Suprapubic skin (tissue), 4 donors: Measurements from ENCODE around the gene PSMD11. TPM values are rescaled to one million over a fixed set of nuclear protein-coding genes. Genes with fewer than 3 reads are reported as not detected.
A peak's percentile ranks its signal among the peaks of the same experiment; 100 is the strongest.

Experiments
- DNase-seq, 2 donors: peaks; one replicate each; pipeline ENCODE4 v3.0.0-alpha.2; 2019; ENCODE audit warnings: low spot score in 2 of 2
- H3K27ac ChIP-seq: fragments of 200-600 bp; sonication (generic); one replicate; pipeline ENCODE4 v1.5.1; 2019
- H3K27me3 ChIP-seq: fragments of 200-600 bp; sonication (generic); one replicate; pipeline ENCODE4 v1.5.1; 2019
- H3K36me3 ChIP-seq: fragments of 200-600 bp; sonication (generic); one replicate; pipeline ENCODE4 v1.5.1; 2019
- H3K4me1 ChIP-seq: fragments of 200-600 bp; sonication (generic); one replicate; pipeline ENCODE4 v1.5.1; 2019
- H3K4me3 ChIP-seq: fragments of 200-600 bp; sonication (generic); one replicate; pipeline ENCODE4 v1.5.1; 2019; ENCODE audit warnings: mild to moderate bottlenecking
- H3K9me3 ChIP-seq: fragments of 200-600 bp; sonication (generic); one replicate; pipeline ENCODE4 v1.5.1; 2019
- EP300 ChIP-seq: sonication (generic); formaldehyde crosslinking; IDR thresholded peaks from one replicate; pipeline ENCODE4 v1.6.1; 2017; ENCODE audit warnings: antibody characterized with exemption
- POLR2A ChIP-seq, 2 donors: fragments of 450-650 bp; IDR thresholded peaks; one replicate each; pipeline ENCODE4 v1.6.1; 2017; ENCODE audit warnings: antibody characterized with exemption in 2 of 2, mild to moderate bottlenecking in 2 of 2, moderate library complexity in 2 of 2
- POLR2AphosphoS5 ChIP-seq, 3 donors: sonication (generic); formaldehyde crosslinking; IDR thresholded peaks; one replicate each; pipeline ENCODE4 v1.6.1; 2017; ENCODE audit warnings: antibody characterized with exemption in 3 of 3
- WGBS: methylation state at CpG from one replicate; pipeline ENCODE4 v1.1.5; 2018; 5-methylcytosine and 5-hydroxymethylcytosine counted together
- total RNA-seq, 4 donors: library from RNA; depleted of rRNA; stranded (reverse); fragments of >200 nt; gene quantifications; one replicate each; pipeline ENCODE4 v1.1.0, GENCODE V29; 2016
- TF ChIP-seq, protein P1 (sequence below), 2 donors: fragments of 200-600 bp in 1 of 2; fragments of 450-650 bp in 1 of 2; sonication (generic) in 1 of 2; IDR thresholded peaks; one replicate each; pipeline ENCODE4 v1.5.1; 2016 to 2019; ENCODE audit warnings: antibody characterized with exemption in 2 of 2, mild to moderate bottlenecking in 1 of 2, moderate library complexity in 1 of 2

PSMD11 gene
- total RNA-seq, 4 donors from 2014 or later, result 52.3 to 59.9 (median 57.7) TPM

DNA sequence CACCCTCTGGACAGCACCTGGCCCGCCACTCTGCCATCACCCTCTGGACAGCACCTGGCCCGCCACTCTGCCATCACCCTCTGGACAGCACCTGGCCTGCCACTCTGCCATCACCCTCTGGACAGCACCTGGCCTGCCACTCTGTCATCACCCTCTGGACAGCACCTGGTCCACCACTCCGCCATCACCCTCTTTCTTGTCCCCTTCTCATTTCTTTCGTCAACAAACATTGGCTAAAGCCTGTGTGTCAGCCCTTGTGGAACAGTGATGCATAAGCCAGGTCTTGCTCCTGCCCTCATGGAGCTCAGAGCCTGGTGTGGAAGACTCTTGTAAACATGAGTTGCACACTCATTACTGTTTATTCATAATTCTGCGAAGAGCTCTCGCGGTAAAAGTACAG, 73.7 kb downstream of the PSMD11 start:
- no peak for TF ChIP-seq POLR2A (IDR thresholded peaks at IDR 0.05)
- TF ChIP-seq EP300, result no peak
- TF ChIP-seq, protein P1, sequence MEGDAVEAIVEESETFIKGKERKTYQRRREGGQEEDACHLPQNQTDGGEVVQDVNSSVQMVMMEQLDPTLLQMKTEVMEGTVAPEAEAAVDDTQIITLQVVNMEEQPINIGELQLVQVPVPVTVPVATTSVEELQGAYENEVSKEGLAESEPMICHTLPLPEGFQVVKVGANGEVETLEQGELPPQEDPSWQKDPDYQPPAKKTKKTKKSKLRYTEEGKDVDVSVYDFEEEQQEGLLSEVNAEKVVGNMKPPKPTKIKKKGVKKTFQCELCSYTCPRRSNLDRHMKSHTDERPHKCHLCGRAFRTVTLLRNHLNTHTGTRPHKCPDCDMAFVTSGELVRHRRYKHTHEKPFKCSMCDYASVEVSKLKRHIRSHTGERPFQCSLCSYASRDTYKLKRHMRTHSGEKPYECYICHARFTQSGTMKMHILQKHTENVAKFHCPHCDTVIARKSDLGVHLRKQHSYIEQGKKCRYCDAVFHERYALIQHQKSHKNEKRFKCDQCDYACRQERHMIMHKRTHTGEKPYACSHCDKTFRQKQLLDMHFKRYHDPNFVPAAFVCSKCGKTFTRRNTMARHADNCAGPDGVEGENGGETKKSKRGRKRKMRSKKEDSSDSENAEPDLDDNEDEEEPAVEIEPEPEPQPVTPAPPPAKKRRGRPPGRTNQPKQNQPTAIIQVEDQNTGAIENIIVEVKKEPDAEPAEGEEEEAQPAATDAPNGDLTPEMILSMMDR (IDR thresholded peaks at IDR 0.05), result no peak
- TF ChIP-seq POLR2AphosphoS5 (IDR thresholded peaks at IDR 0.05), result no peak
- no peak overlapping the region for H3K27ac ChIP-seq
- no peaks in the 10 kb centered on the region for H3K9me3 ChIP-seq
- no peaks in the 10 kb centered on the region for H3K36me3 ChIP-seq
- H3K27me3 ChIP-seq, result no peaks in the 10 kb centered on the region
- WGBS, result 95% methylated on average over 7 of the region's 7 CpGs
- H3K4me1 ChIP-seq, result peaks cover 22% of the 10 kb centered on the region
- DNase-seq, result peak in 1 of 2 donors; percentile 21
- no peak overlapping the region for H3K4me3 ChIP-seq

DNA sequence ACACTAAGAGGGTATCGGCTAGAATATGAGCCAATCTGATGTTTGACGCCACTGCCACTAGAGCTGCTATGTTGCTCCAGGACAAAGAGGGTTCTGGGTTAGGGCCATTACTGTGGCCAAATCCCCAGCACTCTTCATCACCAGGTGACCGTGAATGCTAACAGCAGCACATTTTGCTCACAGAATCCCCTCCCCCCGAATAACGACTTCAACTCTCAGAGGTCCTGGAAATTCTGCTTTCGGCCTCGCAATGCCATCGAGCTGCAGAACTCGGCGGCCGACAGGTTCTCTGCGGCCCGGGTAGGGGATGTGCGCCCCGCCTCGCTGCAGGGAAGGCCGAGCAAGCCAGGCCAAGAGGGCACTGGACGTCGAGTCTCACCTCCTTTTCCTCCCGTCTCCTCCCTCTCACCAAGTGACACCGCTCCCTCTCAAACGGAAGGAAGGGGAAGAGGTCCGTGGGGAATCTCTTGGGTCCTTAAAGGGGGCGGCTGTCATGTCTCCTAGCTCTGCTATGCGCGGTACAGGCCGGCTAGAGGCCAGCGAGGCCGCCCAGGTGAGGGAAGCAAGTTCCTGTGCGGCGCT, 74.4 kb downstream of the PSMD11 start:
- WGBS, result 53% methylated on average over 17 of the region's 31 CpGs
- DNase-seq, result no peak
- H3K4me1 ChIP-seq, result peaks cover 22% of the 10 kb centered on the region
- no peaks in the 10 kb centered on the region for H3K36me3 ChIP-seq
- H3K9me3 ChIP-seq, result no peaks in the 10 kb centered on the region
- H3K4me3 ChIP-seq, result peak overlapping the region; percentile 60
- H3K27me3 ChIP-seq, result no peaks in the 10 kb centered on the region
- TF ChIP-seq POLR2AphosphoS5 (IDR thresholded peaks at IDR 0.05) (no peak), EP300 (no peak), POLR2A (IDR thresholded peaks at IDR 0.05) (no peak)
- TF ChIP-seq, protein P1 (IDR thresholded peaks at IDR 0.05), result no peak
- H3K27ac ChIP-seq, result no peak overlapping the region

DNA sequence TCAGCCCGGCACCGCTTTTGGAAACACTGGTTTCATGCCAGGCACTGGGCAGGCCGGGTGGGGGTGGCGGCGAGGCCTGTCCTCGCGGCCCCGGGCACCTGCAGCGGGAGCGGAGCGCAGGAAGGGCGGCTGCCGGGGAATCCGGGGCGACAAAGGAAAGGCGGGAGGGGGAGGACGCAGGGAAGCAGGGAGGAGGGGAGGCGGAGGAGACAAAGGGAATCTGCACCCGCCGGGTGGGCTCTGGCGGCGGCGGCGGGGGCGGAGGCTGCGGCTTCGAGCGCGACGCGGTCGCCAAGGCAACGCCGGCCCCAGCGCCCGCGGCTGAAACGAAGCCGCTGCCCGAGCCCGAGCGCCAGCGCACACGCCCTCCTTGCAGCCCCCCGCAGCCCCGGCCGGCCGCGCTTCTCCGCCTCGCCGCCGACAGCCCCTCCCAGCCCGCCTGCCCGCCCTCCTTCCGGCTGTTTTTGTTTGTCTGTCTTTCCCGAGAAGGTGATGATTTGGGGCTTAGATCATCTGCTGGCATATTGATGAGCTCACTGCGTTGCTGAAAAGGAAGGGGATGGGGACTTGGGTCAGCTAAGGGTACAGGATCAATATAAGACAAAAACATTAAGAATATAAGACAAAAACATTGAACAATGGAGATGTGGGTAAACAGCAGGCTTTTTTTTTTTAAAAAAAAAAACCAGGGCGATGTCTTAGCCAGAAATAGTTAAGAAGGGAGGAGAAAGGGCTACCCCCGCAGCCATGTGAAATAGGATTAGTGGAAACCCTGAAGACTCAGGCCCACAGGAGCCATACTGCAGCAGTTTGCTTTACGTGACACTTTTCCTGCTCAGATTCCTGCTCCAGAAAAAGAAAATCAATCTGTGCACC, 75.2 kb downstream of the PSMD11 start:
- under 1% methylated on average over 47 of the region's 61 CpGs for WGBS
- DNase-seq, result peak in 1 of 2 donors; percentile 67
- TF ChIP-seq POLR2AphosphoS5 (IDR thresholded peaks at IDR 0.05) (no peak), EP300 (no peak), POLR2A (IDR thresholded peaks at IDR 0.05) (no peak)
- TF ChIP-seq, protein P1 (IDR thresholded peaks at IDR 0.05), result no peak
- H3K4me3 ChIP-seq, result peak overlapping the region; percentile 60
- H3K36me3 ChIP-seq, result no peaks in the 10 kb centered on the region
- H3K9me3 ChIP-seq, result no peaks in the 10 kb centered on the region
- H3K27me3 ChIP-seq, result no peaks in the 10 kb centered on the region
- H3K27ac ChIP-seq, result no peak overlapping the region
- H3K4me1 ChIP-seq, result peaks cover 22% of the 10 kb centered on the region

DNA sequence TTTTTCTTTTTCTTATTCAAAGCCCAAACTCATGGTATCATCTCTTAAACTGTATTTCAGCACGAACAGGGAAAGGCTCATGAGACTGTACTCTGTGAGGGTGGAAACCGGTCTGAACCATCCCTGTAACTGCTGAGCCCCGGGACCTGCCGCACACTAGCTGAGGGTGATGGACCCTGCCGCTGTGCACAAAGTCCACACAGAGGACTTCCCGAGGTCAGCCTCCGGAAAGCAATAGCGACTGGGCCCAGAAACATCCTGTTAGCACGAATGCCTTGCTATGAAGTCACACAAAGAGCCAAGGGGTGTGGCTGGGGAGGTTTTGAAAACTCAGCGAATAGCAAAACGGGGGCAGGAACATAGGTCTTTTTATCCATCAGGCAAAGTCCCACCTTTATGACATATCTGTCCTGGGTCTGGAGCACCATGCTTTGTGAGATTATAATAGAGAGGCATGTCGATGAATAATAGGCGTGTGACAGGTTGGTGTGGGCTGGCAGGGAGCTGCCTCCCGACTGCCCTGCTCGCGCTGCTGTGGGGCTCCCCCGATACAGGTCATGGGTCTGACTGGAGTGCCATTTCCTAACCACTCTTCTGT, 75.9 kb downstream of the PSMD11 start:
- WGBS, result 56% methylated on average over 17 of the region's 17 CpGs
- Histone ChIP-seq H3K4me3 (peak overlapping the region; percentile 60), H3K4me1 (peaks cover 22% of the 10 kb centered on the region), H3K9me3 (no peaks in the 10 kb centered on the region), H3K36me3 (no peaks in the 10 kb centered on the region), H3K27me3 (no peaks in the 10 kb centered on the region), H3K27ac (no peak overlapping the region)
- peak in 1 of 2 donors; percentile 75 for DNase-seq
- TF ChIP-seq POLR2A (IDR thresholded peaks at IDR 0.05) (no peak), EP300 (no peak), POLR2AphosphoS5 (IDR thresholded peaks at IDR 0.05) (no peak)
- TF ChIP-seq, protein P1 (IDR thresholded peaks at IDR 0.05), result no peak
